GM21723 (cell line): ENCODE measurements around the gene UBE2V1.
"Not testable (repeated sequence)": the region's sequence is repeated elsewhere in the genome, so short reads cannot be mapped to it uniquely, and the experiment has no call there.

Experiments used
- ATAC-seq: cut with Tn5 transposase; IDR thresholded peaks from one replicate; pipeline ENCODE4 v1.9.1; 2021; ENCODE audit warnings: mild to moderate bottlenecking, moderate library complexity; ENCODE audit not compliant: unreplicated experiment

UBE2V1 gene

GRCh38 chr20:50097843-50098242, 15.1 kb downstream of the UBE2V1 start:
- no peak for ATAC-seq

GRCh38 chr20:50096237-50096636, 16.7 kb downstream of the UBE2V1 start:
- ATAC-seq, result no peak

- ATAC-seq, result no peak
These were observed 17.4 kb downstream of the UBE2V1 start for GRCh38 chr20:50095476-50096078.

- ATAC-seq, result no peak
These were observed 18.4 kb downstream of the UBE2V1 start for GRCh38 chr20:50094522-50094921.

- no peak for ATAC-seq
These were observed 19.7 kb downstream of the UBE2V1 start for GRCh38 chr20:50093240-50093639.

- ATAC-seq, result no peak
These were observed 20.5 kb downstream of the UBE2V1 start for GRCh38 chr20:50092436-50092835.

GRCh38 chr20:50089787-50090177, 23.2 kb downstream of the UBE2V1 start:
- no peak for ATAC-seq

GRCh38 chr20:50089140-50089786, 23.7 kb downstream of the UBE2V1 start:
- no peak for ATAC-seq

GRCh38 chr20:50088022-50088421, 24.9 kb downstream of the UBE2V1 start:
- no peak for ATAC-seq

GRCh38 chr20:50085481-50086365, 27.2 kb downstream of the UBE2V1 start:
- no peak for ATAC-seq

- ATAC-seq, result no peak
These were observed 27.8 kb downstream of the UBE2V1 start for GRCh38 chr20:50085146-50085480.

- ATAC-seq, result no peak
These were observed 29.9 kb downstream of the UBE2V1 start for GRCh38 chr20:50083034-50083433.

GRCh38 chr20:50082056-50082455, 30.9 kb downstream of the UBE2V1 start:
- ATAC-seq, result not testable (repeated sequence)

GRCh38 chr20:50077818-50078601, 34.9 kb downstream of the UBE2V1 start:
- no peak for ATAC-seq

GRCh38 chr20:50073500-50073899, 39.5 kb downstream of the UBE2V1 start:
- ATAC-seq, result no peak

- peak; percentile 88 for ATAC-seq
These were observed 41.7 kb downstream of the UBE2V1 start for GRCh38 chr20:50071039-50071888.

GRCh38 chr20:50070361-50070760, 42.6 kb downstream of the UBE2V1 start:
- no peak for ATAC-seq

GRCh38 chr20:50068041-50068651, 44.8 kb downstream of the UBE2V1 start:
- no peak for ATAC-seq

GRCh38 chr20:50067461-50067860, 45.5 kb downstream of the UBE2V1 start:
- no peak for ATAC-seq

GRCh38 chr20:50067018-50067417, 45.9 kb downstream of the UBE2V1 start:
- no peak for ATAC-seq
